Astrocyte of the cerebellum (primary cell): Measurements from ENCODE around the gene IFNGR2.

Experiments used
- DNase-seq: peaks from one replicate; pipeline ENCODE4 v3.0.0-alpha.2; 2011; ENCODE audit warnings: low read depth
- H3K4me3 ChIP-seq: 2 replicates; pipeline ENCODE4 v1.5.1; 2011; ENCODE audit warnings: mild to moderate bottlenecking, low read depth, low read length, moderate library complexity
- CTCF ChIP-seq: IDR thresholded peaks from 2 replicates; pipeline ENCODE4 v1.5.1; 2012; ENCODE audit warnings: low read length, low read depth, moderate library complexity, mild to moderate bottlenecking; ENCODE audit errors: missing control alignments
- in situ Hi-C: cut with HindIII; loops from 2 replicates; pipeline ENCODE4 v1.10.0; 2017; ENCODE audit warnings: low sequenced_read_pairs

IFNGR2 gene

DNA sequence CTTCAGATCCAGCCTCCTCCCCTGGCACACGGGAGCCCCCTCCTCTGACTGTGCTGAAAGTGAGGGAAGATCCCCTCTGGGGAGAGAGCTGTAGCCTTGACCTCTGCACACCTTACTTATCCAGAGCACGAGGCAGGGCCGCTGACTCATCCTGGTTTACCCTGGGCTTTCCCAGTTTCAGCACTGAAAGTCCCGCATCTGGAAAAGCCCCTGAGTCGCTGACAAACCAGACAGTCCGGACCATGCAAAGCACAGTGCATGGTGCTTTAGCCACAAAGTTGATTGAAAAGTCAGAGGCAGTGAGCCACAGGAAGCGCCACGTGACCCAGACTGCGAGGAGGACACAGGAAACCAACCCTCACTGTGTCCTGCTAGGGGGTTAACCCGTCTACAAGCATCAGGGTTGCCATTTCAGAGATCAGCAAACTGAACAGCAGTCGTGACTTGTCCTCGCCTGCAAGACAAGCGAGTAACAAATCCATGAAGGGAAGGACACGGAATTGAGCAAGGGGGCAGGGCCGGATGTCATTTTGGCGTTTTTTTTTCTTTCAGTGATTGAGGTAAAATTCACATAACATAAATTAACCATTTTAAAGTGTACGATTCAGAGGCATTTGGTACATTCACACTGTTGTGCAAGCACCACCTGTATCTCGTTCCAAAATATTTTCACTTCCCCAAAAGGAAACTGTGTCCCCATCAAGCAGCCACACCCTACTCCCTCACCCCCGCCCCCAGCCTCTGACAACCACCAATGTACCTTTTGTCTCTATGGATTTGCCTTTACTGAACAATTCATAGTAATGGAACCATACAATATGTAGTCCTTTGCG lies 19.9 kb upstream of the IFNGR2 start:
- in situ Hi-C loops: no loop called here
- DNase-seq: no peak
- no peak for TF ChIP-seq CTCF
- H3K4me3 ChIP-seq: no peak overlapping the region

DNA sequence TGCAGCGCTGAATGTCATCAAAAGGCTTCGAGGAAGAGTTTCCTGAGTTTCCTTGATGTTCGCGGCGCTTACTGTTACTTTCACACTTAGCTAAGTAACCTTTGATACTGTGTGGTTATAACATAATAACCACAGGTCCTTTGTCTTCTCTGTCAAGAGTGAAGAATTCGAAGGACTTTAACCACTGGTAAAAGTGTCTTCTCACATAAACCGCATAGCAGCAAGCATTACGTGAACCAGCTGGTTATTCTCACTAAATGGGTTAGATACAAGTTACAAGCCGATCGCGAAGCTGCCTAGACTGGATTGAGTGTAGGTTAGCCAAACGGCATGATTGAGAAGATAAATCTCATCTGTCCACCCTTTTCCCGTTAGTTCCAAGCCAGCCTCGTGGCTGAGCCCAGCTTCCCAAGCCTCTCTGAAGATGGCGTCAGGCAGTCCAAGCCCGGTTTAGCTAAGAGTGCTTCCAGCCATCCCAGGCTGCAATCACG lies 18.3 kb upstream of the IFNGR2 start:
- no peak for TF ChIP-seq CTCF
- DNase-seq: no peak
- no peak overlapping the region for H3K4me3 ChIP-seq
- in situ Hi-C loops: no loop called here

DNA sequence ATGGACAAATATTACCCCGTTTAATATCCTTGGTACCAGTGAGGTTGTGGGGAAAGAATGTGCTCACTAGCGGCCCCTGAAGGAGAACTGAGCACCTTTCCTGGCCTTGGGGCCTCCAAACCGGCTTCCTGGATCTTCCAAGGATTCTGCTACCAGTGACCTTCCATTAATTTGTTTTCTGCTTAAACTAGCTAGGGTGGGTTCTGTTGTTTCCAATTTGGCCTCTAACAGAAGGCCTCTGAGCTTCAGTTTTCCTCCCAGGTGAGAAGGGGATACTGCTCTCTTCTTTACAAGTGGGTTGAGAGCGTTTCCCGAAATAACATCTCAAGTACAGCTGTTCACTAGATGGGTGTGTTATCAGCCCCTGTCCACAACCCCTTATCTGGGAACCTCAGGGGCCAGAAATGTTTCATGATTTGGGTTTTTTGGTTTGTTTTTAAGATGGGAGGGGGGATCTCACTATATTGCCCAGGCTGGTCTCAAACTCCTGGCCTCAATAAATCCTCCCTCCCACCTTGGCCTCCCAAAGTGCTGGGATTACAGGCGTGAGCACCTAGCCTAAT lies 16.9 kb upstream of the IFNGR2 start:
- peak; percentile 36 for TF ChIP-seq CTCF
- DNase-seq: no peak
- in situ Hi-C loops: no loop called here
- H3K4me3 ChIP-seq: no peak overlapping the region

DNA sequence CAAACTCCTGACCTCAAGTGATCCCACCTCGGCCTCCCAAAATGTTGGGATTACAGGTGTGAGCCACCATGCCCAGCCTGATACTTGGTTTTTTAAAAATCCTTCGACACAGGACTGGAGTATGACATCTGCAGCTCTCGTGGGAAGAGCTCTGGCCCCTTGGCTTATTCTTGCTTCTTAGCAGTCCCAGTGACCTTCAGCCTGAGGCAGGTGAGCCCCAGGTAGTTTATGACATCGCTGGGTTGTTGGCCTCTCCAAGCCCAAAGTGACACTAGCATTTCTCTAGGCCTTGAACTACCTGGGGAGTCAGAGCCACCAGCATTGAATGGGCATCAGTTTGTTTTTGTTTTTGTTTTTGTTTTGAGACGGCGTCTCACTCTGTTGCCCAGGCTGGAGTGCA lies 15.9 kb upstream of the IFNGR2 start:
- in situ Hi-C loops: no loop called here
- no peak for DNase-seq
- H3K4me3 ChIP-seq: no peak overlapping the region
- TF ChIP-seq CTCF: no peak

- no peak for DNase-seq
- no peak for TF ChIP-seq CTCF
- in situ Hi-C loops: no loop called here
- H3K4me3 ChIP-seq: no peak overlapping the region
Observed at GRCh38 chr21:33388188-33388587, 15.0 kb upstream of the IFNGR2 start.

DNA sequence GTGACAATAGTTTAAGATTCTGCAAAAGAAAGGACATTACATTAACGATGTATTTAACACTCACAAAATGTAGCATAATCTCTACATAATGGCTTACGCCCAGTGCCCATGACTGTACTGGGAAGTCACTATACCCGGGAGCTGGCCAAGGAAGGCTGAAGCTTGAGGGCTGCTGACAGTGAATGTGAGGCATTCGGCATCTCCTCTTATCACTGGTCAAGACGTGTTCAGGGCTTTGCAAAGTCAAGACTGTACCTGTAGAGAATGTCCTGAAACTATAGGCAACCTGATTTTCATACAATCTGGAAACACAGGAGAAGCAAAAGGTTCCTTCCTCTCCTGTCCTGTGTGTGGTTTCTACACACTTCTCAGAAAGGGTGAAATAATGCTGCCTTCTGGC lies 12.7 kb upstream of the IFNGR2 start:
- no peak for DNase-seq
- in situ Hi-C loops: no loop called here
- no peak for TF ChIP-seq CTCF
- H3K4me3 ChIP-seq: no peak overlapping the region
